GM18498 (cell line): Measurements from ENCODE around the gene JUN.
"Not testable (repeated sequence)": the region's sequence is repeated elsewhere in the genome, so short reads cannot be mapped to it uniquely, and the experiment has no call there.

Experiments used
- ATAC-seq: cut with Tn5 transposase; IDR thresholded peaks from one replicate; pipeline ENCODE4 v1.9.1; 2021; ENCODE audit warnings: mild to moderate bottlenecking, moderate library complexity; ENCODE audit not compliant: unreplicated experiment

The JUN gene

DNA sequence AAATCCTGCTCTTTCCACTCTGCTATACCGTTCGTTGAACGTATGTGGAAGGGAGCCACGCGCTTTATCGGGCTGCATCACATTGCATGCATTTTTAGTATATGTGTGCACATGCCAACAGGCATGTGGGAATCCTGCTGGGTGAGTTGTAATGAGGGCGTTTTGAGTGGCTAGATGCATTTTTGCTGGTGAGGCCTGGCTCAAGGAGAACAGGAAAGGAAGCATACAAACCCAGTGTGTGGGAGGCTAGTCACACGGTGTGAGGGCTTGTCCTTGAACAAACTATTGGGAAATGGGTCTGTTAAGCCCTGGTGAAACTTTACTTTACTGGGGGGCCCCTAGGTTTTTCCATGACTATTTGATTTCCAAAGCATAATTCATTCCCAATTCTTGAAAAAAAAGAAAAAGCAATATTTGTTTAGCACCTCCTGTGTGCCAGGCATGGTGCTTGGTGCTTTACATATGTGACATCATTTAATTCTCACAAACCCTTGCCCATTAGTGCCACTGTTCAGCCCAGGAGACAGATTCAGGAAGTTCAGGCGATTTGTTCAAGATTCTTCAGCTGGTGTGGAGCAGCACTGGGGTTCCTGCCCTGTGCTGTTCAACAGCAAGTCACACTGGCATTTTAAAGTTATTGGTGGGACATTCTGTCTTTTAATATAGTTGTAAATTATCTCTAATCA, 25.6 kb upstream of the JUN start:
- no peak for ATAC-seq

DNA sequence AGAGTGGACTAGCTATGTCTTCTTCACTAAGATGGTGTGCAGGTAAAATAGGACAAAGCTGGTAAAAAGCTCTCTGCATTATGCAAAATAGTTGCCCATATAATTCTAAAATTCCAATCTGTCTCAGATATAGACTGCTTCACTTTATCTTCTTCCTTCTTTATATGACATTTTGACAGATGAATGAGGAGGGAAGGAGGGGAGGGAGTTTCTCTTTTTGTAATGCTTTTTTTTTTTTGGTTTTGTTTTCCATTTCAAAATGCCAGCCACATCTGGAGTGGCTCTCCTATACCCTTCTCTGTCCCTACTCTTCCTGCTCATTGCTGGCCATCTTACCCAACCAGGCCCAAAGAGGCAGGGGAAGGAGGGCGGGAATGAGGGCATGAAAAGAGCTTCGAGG, 24.2 kb upstream of the JUN start:
- ATAC-seq, result no peak

DNA sequence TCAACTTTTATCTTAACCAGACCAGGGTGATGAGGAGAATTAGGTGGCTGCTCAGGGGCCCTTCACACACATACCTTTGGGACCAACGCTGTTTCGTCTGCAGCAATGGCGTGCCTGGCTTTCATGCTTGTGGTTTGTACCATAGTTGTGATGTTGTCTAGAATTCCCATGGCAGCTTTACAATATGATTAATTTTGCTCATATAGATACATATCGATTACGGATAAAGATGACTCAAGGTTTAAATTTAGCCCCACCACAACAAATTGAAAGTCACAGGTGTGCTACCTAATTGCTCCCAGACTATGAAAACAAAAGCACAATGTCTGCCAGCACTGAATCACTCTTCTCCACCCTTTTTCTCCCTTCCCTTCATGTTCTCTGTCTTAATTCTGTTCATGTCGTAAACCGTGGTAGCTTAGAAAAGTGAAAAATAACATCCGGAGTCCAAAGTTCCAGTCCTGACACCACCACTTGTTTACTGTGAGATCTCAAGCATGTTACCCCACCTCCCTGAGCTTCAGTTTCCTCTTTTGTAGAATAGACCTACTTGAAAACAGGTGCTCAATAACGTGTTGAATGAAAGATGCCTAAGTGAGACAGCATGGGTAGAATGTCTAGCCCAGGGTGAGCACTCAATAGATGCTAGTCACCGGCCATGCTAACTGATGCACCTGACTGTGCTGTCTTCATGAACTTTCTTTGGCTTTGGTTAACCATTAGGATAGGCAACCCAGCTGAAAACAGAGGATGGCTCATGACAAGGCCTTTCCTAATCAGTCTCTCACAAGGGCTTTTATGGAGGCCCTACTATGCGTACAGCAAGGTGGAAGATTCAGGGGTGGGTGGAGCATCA, 22.1 kb upstream of the JUN start:
- ATAC-seq, result peak; percentile 72

DNA sequence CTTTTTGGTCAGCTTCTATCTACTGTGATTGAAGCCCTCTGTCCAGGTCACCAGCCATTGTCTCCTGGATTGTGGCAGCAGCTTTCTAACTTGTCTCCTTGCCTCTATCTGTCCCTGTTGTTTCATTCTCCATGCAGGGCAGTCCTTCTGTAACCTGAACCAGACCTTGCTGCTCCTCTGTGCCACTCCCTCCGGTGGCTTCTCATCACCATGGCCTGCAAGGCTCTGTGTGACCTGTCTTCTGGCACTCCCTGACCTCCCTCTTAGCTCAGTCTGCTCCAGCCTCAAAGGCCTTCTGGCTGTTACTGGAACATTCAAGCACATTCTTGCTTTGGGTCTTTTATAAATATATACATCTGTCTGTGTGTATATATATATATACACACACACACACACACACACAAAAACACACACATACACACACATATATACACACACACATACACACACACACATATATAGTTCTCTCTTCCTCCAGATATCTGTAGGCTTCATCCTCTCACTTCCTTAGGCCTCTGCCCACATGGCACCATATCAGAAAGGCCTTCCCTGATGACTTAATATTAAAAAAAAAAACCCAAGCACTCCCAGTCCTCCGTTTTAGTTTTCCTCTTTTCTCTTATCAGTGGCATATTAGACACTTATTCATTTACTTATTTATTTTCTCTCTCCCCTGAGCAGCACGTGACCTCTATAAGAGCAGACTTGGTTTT, 21.2 kb upstream of the JUN start:
- ATAC-seq, result no peak

DNA sequence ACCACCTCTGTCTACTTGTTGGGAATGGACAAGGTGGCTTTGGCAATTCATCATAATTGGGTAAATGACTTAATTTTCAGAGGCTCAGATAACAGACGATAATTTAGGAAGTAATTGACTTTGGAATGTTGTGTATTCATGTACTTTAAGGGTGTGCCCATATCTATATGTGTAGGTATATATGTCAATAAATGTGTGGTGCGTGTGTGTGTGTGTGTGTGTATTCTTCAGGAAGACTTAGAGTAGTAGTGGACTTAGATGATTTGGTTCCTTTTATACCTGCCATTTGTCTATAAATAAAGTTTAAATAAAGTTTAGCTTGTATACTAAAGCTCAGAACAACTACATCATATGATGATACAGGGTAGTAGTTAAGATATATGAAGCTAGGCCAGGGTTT, 20.0 kb upstream of the JUN start:
- ATAC-seq, result no peak

DNA sequence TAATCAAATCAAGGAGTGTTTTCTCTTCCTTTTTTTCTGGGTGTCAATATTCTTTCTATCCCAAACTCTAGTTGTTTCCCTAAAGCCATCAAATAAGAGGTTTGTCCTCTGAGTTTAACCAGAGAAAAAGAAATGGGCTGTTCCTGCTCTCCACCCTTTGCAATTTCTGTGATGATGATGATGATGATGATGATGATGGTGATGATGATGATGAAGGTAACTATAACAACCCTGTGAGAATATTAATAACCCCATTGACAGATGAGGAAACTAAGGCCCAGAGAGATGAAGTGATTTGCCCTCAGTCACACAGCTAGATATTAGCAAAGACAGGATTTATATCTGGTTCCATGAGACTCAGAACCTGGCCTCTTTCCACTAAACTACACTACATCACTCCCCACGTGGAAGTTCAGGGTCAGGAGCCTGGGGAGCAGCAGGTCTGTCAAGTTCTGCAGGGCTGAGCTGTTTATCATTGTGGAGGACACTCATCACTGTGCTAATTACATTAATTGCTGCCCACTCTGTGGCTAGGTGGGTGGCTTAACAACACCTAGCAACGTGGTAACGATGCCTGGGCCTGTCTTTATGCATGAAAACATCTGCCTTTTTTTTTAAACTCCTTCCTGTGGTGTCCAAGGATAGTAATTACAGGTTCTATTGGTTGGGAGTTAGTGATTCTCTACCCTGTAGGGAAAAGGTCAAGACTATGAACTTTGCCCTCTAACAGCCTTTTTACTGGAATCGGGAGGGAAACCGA, 19.0 kb upstream of the JUN start:
- no peak for ATAC-seq

DNA sequence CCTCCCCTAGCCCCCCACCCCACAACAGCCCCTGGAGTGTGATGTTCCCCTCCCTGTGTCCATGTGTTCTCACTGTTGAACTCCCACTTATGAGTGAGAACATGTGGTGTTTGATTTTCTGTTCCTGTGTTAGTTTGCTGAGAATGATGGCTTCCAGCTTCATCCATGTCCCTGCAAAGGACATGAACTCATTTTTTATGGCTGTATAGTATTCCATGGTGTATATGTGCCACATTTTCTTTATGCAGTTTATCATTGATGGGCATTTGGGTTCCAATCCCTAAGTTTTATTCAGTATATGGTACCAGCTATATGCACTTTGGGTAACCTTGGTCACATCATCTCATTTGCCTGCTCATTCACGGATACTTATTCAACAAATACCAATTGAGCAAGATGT, 17.4 kb upstream of the JUN start:
- not testable (repeated sequence) for ATAC-seq

DNA sequence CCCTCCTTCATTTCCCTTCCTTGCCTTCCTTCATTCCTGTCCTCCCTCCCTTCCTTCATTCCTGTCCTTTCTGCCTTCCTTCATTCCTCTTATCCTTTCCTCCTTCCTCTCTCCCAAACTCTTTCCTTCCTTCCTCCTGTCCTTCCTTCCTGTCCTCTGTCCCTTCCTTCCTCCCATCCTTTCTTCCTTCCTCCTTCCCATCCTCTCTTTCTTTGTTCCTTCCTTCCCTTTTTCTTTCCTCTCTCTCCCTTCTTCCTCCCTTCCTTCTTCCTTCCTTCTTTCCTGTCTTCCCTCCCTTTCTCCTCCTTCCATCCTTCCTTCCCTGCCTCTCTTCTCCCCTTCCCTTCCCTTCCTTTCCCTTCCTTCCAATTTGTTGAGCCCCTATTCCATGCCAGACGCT, 15.8 kb upstream of the JUN start:
- ATAC-seq, result no peak

DNA sequence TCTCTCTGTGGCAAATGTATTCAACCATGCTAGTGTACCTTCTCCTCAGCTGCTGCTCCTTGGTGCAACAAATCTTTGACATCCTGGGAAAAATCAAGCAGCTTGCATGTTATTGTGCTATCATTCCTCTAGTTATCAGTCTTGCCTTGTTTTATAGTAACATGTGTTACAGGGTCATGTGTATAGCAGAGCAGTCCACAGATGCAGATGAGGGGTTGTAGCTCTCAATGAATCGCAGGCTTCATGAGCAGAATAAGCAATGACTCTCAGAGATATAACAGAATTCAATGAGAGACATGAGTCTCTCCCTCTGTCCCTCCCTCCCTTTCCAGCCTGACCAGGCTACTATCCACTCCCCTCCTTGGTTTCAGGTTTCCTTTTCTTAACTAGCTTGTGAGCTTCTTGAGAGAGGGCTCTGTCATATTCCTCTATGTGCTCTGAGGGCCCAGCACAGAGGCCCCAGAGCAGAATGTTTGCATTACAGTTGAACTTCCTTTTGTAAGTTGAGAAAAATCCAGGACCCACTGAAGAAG, 15.1 kb upstream of the JUN start:
- ATAC-seq, result no peak

DNA sequence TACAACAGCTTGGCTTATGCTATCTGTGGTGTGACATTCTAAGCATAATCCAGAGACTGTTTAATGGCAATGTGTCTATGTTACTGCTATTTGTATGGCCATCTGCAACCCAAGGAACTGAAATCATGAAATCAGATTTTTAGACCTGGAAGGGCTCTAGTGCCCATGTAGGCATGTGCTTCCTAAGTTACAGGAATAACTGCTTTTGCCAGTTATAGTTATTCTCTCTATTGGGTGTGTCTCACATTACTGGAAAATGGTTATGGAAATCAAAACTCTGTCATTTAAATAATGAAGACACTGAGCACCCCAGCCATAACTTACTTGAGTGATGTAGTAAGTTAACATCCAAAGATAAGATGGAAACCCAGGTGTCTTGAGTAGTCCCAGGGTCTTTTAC, 12.6 kb upstream of the JUN start:
- ATAC-seq, result no peak

DNA sequence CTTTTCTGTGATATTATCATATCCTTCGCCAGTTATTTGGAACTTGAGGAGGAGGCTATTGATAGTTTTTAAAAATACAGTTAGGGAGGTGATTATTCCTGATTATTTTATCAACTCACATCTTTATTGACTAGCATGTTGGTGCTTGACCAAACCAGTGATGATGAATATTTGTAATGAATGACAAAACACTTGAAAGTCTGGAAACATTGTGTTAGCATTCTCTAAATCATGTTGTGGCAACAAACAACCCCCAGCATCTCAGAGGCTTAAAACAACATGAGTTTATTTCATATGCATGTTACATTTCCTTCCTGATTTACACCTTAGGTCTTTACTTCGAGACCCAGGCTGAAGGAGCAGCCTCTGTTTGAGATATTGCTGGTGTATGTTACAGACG, 10.7 kb upstream of the JUN start:
- ATAC-seq, result no peak

DNA sequence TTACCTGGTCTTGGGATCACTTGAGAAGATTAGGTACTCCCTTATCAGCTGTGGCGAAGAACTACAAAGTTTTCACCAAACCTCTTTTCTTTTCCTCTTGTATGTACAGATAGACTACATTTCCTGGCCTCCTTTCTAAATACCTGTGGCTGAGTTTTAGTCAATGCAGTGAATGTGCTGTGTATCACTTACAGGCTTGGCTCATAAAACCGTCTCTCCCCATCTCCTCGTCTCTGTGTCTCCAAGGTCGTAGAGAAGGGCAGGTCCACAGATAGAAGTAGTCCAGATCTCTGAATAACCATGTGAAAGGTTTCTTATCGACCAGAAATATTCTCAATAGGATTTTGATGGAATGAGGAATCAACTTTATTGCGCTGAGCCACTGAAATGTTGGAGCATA, 9.0 kb upstream of the JUN start:
- ATAC-seq, result no peak

DNA sequence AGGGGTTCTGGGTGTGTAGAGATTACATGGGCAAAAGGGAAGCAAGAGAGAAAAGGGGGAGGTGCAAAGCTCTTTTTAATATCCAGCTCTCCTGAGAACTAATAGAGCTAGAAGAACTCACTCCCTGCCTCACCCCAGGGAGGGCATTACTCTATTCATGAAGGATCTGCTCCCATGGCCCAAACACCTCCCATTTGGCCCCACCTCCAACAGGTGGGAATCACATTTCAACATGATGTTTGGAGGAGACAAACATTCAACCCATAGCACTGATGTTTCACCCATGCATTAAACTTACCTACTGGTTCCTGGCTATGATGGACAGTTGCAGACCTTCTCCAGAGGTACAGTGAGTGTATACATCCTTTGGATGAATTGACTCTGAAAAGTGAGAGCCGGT, 7.3 kb upstream of the JUN start:
- no peak for ATAC-seq

DNA sequence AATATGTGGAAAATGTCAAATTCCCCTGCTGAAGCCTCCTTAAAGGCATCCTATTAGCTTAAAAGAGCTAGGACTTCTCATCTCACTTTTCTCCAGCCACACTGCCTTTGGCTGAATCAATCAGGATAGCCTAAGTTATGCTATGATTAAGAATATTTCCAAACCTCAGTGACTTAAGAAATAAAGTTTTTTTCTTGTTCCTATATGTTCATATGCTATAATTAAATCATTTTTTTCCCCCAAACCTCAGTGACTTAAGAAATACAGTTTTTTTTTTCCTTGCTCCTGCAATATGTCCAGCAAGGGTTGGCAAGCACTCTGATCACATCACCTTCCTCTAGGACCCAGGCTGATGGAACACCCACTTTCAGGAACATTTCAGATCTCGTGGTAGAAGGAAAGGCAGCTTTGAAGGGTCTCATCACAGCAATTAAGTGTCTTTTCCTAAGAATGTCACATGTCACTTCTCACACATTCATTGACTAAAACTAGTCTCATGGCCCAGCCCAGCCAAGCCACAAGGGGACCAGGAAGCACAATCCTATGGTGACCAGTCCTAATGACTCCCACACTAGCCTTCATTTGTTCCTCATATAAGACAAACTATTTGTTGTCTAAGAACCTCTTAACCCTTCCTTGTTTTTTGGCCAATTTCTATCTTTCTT, 6.3 kb upstream of the JUN start:
- no peak for ATAC-seq

DNA sequence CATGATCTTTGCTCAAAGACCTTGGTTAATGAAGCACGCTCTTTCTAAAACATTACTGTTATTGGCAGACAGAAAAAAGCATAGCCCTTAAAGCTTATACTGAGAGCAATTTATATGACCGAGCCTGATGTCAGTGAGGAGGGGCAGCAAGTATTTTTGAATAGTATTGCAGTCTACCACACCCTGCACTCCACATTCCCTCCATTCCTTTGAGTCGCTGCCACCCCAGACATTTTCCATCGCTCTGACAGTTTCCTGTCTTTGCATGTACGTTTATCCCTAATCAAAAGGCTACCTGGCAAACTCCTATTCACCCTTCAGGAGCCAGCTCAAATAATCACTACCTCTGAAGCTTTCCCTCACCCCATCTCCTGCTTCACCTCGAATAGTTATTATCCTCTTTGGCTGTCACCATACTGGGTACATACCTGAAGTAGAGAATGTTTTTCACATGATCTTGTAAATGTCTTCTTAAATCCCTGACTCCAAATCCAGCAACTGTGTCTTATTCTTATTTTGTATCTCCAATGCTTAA, 5.5 kb upstream of the JUN start:
- ATAC-seq, result no peak

DNA sequence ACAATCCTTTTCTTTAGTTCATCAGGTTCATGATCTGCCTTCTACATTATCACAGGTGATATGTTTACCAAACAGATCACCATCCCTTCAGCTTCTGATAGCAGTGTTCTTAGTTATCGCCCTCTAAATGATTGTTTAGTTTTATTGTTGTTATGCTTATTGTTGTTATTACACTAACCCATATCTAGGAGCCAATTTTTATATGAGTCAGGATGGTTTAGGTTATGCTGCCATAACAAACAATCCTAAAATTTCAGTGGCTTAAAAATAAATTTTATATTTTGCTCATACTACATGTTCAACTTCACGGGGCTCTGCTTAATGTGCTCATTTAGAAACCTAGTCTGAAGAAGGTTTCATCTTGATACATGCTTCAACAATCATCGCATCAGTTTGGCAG, 4.4 kb upstream of the JUN start:
- ATAC-seq, result no peak

DNA sequence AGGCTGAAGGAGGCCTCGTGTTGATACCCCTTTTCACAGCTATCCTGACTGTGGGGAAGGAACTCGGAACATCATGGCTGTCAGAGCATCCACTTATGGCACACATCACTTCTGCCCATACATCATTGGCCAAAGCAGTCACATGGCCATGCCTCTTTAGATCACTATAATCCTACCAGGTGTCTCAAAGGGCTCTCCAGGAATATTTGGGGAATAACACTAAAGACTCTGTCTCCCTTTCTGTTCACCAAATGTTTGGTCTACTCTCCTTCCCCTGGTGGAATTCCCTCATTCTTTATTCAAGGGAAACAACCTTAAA, 3.0 kb upstream of the JUN start:
- ATAC-seq, result no peak

DNA sequence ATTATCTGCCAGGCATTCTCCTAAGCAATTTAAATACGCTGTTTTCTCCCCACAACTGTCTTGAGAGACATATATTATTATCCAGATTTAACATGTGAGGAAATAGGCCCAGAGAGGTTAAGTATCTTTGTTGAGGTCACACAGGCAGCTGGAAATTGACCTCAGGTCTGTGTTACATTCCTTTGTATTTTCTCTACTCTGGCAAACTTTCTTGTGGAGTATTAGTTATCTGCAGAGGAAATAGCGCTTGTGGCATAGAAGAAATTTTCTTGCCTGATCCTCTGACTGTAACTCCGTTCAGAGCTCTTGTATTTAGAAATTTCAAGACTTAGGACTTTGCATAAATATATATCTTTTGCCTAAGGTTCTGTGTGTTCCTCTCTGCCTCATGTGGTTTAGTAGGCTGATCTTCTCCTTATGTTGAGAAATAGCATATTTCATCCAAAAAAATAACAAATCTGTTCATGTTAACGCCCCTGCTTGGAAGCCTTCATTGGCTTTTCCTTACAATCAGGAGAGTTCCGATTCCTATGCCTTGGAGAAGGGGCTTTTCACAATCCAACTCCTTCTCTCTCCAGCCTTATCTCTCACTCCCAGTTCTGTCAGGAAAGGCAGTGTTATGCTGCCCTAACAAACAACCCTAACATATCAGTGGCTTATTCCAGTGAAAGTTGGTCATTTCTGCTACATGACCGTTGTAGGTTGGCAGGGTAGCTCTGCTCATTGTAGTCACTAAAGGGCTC, 2.5 kb upstream of the JUN start:
- ATAC-seq, result no peak

DNA sequence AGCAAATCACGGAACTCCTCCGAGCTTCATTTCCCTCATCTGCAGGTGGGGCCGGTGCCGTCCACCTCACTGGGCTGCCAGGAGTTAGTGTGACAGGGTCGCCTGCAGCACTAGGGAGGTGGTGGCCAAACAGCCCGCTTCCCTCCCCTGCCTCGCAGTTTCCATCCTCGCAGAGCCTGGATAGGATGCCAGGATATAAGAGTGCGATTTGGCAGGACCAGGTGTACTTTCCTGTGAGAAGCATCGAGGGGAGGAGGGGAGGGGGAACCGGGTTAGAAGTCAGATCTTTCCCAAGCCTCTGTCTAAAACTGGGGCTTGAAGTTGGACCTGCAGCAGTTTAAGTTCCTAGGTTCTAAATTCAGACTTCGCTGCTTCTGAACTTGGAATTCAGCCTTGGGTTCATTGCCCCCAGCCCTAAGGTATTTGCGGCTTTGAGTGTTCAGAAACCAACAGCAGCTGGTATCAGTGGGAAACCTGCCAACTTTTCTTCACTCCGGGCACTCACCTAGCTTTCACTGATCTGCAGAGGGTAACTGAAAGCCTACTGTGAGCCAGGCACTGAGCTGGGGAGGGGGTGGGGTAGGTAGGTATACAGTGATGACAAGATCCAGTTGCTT, 1.7 kb upstream of the JUN start:
- no peak for ATAC-seq
